Activated T-cell treated with anti-CD3 and anti-CD28 coated beads, Interleukin-2, amount 50 U/mL, for 72 hours (primary cell): ENCODE data around the gene VPS37C. TPM values are rescaled to one million over a fixed set of nuclear protein-coding genes. Genes with fewer than 3 reads are reported as not detected.
A peak's percentile ranks its signal among the peaks of the same experiment; 100 is the strongest.
"Not testable (repeated sequence)": the region's sequence is repeated elsewhere in the genome, so short reads cannot be mapped to it uniquely, and the experiment has no call there.

Experiments
- ATAC-seq, 2 donors: fragments of 150-1000 bp; cut with Tn5 transposase; replicated peaks in 1 of 2; 2 replicates each; pipeline ENCODE4 v1.10.0; 2021; ENCODE audit warnings: moderate library complexity in 2 of 2, mild to moderate bottlenecking in 1 of 2
- DNase-seq, 2 donors: peaks; one replicate each; pipeline ENCODE4 v3.0.0; 2021 to 2022; ENCODE audit warnings: mixed read lengths in 1 of 2
- H3K27ac Mint-ChIP-seq: one replicate; pipeline ENCODE4 v1.8.0; 2022; ENCODE audit warnings: mild to moderate bottlenecking, moderate library complexity, mixed read lengths
- H3K27me3 Mint-ChIP-seq: one replicate; pipeline ENCODE4 v1.8.0; 2022; ENCODE audit warnings: low read depth, mixed read lengths
- H3K36me3 Mint-ChIP-seq, 2 donors: one replicate each; pipeline ENCODE4 v1.8.0; 2022; ENCODE audit warnings: mixed read lengths in 2 of 2, mild to moderate bottlenecking in 1 of 2; ENCODE audit not compliant: insufficient read depth in 2 of 2
- H3K4me1 Mint-ChIP-seq: one replicate; pipeline ENCODE4 v1.8.0; 2022; ENCODE audit warnings: low read depth, mixed read lengths
- H3K4me3 Mint-ChIP-seq, 2 donors: one replicate each; pipeline ENCODE4 v1.8.0; 2022; ENCODE audit warnings: mild to moderate bottlenecking in 2 of 2, mixed read lengths in 2 of 2, moderate library complexity in 2 of 2
- H3K9me3 Mint-ChIP-seq, 2 donors: one replicate each; pipeline ENCODE4 v1.8.0; 2022; ENCODE audit warnings: mixed read lengths in 2 of 2
- total RNA-seq, 2 donors: library from RNA; stranded (reverse); gene quantifications; one replicate each; pipeline ENCODE4 v1.2.3, GENCODE V29; 2022

Gene VPS37C
- 10 to 100 TPM; 13.0 to 14.9 TPM for total RNA-seq

GRCh38 chr11:61161190-61162091 lies at the start of gene VPS37C:
Gene VPS37C, minus strand, starts transcription at chr11:61161426. Its CDS starts 22,597 bp downstream, at chr11:61138829.
- Mint-ChIP-seq H3K4me1 (peaks cover 71% of the 10 kb centered on the region), H3K9me3 (peaks cover 2% of the 10 kb centered on the region in 2 donors)
- peak; percentile 84 to 86 for ATAC-seq

DNA sequence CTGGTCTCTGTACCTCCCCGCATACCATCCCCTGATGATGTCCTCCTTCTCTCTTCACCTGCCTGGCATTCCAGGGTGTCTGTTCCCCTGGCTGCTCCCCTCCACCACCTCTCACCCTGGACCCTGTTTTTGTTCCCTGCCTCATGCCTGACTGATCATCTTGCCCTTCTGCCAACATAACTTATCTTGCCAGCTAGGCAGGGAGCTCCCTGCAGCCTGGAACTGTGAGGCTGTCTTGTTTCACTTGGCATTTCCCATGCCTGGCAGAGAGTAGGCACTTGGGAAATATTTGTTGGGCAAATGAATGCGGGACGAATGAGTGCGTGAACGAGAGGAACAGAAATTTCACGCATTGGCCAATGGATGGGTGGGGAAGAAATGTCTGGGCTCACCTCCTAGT lies 49.4 kb upstream of the VPS37C start:
- H3K4me1 Mint-ChIP-seq, H3K36me3 Mint-ChIP-seq, H3K27me3 Mint-ChIP-seq, ATAC-seq, H3K9me3 Mint-ChIP-seq, DNase-seq, H3K4me3 Mint-ChIP-seq, H3K27ac Mint-ChIP-seq: not testable (repeated sequence)

More at GRCh38 chr11:61161190-61162091, at the start of gene VPS37C:
- peak; percentile 93 to 98 for DNase-seq
- Mint-ChIP-seq H3K36me3 (peaks cover 2 to 3% of the 10 kb centered on the region in 2 donors), H3K27me3 (no peaks in the 10 kb centered on the region), H3K27ac (peak within 1 kb of the TSS; percentile 97), H3K4me3 (peak within 1 kb of the TSS; percentile 89 to 90)

DNA sequence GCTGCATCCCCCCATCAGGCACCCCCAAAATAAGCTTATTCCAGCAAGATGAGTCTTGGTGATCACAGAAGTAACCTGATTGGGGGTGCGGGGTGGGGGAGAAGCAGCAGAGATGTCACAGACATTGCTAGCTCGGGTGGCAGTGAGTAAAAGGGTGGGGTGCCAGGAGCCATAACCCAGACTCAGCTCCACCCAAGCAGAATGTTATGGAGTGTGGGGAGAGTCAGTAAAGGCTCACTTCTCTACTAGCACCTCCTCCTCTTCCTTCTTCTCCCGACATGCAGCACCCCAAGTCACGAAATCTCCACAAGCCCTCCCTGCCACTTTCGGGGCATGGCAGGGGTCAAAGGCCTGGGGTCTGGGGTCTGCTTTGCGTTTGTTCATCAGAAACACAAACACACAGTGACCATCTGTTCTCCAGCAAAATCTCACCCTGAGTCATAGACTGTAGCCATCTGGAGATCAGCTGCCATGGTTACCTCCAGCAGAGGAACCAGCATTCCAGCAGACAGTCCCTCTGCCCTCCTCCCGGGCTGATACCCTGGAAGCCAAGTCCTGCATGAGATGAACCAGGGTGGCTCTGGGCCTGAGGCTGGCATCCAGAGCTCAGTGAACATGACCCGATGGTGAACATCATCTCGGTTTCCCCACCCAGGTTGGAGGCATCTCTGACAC lies 46.5 kb upstream of the VPS37C start:
- H3K27ac Mint-ChIP-seq, H3K4me1 Mint-ChIP-seq, H3K9me3 Mint-ChIP-seq, H3K4me3 Mint-ChIP-seq, ATAC-seq, DNase-seq, H3K36me3 Mint-ChIP-seq: not testable (repeated sequence)
- peaks cover 20% of the 10 kb centered on the region for H3K27me3 Mint-ChIP-seq

DNA sequence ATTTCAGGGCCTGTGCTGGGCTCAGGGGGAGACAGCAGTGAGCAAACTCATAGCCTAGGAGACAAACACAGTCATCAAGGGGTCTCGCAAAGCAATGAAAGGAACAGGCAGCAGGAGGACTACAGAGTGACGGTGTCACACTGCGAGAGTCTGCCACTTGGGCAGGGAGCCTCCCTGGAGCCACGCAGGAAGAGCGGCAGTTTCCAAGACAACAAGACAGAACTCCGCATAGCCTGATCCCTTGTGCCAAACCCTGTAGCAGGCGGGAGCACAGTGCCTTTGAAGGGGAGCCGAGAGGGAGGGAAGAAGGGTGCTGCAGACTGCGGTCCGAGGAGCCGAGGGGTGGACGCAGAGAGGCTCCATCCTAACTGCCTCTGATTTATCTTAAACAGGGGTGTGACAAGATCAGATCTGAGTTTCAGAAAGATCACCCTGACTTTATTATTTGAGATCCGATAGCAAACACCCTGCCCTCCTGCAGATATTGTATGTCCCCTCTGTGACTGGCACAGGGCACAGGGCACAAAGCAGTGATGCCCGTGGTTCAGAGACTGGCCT lies 43.4 kb upstream of the VPS37C start:
- not testable (repeated sequence) for H3K9me3 Mint-ChIP-seq, H3K27ac Mint-ChIP-seq, ATAC-seq, DNase-seq, H3K4me1 Mint-ChIP-seq, H3K4me3 Mint-ChIP-seq, H3K36me3 Mint-ChIP-seq
- H3K27me3 Mint-ChIP-seq, result peaks cover 22% of the 10 kb centered on the region

DNA sequence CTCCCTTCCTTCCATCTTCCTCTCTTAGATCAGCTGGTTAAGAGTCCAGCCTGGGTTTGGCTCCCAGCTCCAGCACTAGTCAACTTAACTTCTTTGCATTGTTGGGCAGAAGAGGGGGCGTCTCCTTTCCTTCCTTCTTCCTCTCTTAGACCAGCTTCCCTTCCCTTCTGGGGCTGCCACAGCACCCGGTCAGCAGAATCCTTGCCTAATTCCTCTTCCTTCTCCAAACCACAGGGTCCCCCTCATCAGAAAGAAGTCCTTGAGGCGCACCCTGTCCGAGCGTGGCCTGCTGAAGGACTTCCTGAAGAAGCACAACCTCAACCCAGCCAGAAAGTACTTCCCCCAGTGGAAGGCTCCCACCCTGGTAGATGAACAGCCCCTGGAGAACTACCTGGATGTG lies 42.6 kb upstream of the VPS37C start:
- not testable (repeated sequence) for H3K27ac Mint-ChIP-seq, H3K36me3 Mint-ChIP-seq, H3K9me3 Mint-ChIP-seq, H3K4me3 Mint-ChIP-seq, ATAC-seq, DNase-seq, H3K4me1 Mint-ChIP-seq
- H3K27me3 Mint-ChIP-seq, result peaks cover 22% of the 10 kb centered on the region

- H3K4me1 Mint-ChIP-seq, H3K36me3 Mint-ChIP-seq, ATAC-seq, H3K4me3 Mint-ChIP-seq, DNase-seq, H3K27ac Mint-ChIP-seq, H3K9me3 Mint-ChIP-seq: not testable (repeated sequence)
- peaks cover 22% of the 10 kb centered on the region for H3K27me3 Mint-ChIP-seq
Observed at GRCh38 chr11:61202950-61203746, 41.9 kb upstream of the VPS37C start, which contains the start of gene PGA3. Gene PGA3, plus strand, starts transcription at chr11:61203515. Its CDS starts 50 bp downstream, at chr11:61203565.

DNA sequence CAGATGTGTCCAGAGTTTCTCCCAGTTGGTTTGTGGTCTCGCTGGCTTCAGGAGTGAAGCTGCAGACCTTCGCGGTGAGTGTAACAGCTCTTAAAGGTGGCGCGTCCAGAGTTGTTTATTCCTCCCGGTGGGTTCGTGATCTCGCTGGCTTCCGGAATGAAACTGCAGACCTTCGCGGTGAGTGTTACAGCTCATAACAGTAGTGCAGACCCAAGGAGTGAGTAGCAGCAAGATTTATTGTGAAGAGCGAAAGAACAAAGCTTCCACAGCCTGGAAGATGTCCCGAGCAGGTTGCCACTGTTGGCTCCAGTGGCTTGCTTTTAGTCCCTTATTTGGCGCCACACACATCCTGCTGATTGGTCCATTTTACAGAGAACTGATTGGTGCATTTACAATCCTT lies 40.2 kb upstream of the VPS37C start:
- ATAC-seq, result no peak
- no peak overlapping the region for H3K4me3 Mint-ChIP-seq
- H3K4me1 Mint-ChIP-seq, result no peaks in the 10 kb centered on the region
- no peak overlapping the region for H3K27ac Mint-ChIP-seq
- no peaks in the 10 kb centered on the region for H3K9me3 Mint-ChIP-seq
- H3K36me3 Mint-ChIP-seq, result no peaks in the 10 kb centered on the region
- DNase-seq, result no peak
- H3K27me3 Mint-ChIP-seq, result peaks cover 22% of the 10 kb centered on the region

DNA sequence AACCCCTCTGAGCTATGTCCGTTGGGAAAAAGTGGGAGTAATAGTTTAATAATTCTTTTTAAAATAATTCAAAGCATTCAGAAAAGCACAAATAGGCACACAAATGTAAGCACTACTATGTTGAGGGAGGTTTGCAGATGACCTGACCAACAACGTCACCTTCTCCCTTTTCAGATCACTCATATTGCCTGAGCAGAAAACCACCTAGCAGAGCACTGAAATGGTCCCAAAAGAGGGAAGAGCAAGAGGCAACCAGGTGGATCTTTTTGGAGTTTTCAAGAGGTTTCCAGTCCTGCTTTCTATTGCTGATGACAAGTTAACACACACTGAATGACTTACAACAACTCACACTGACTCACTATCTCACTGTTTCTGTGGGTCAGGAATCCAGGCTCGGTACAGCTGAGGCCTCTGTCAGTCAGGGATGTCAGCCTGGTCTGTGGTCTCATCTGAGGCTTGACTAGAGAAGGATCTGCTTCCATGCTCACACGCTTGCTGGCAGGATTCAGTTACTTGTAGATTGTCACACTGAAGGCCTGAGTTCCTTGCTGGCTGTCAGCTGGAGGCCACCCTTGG lies 37.8 kb upstream of the VPS37C start:
- ATAC-seq (no peak), DNase-seq (no peak)
- H3K4me1 Mint-ChIP-seq, result no peaks in the 10 kb centered on the region
- no peaks in the 10 kb centered on the region for H3K36me3 Mint-ChIP-seq
- no peak overlapping the region for H3K4me3 Mint-ChIP-seq
- no peak overlapping the region for H3K27ac Mint-ChIP-seq
- H3K27me3 Mint-ChIP-seq, result peaks cover 26% of the 10 kb centered on the region
- no peaks in the 10 kb centered on the region for H3K9me3 Mint-ChIP-seq

GRCh38 chr11:61198361-61198760 lies 37.1 kb upstream of the VPS37C start:
- Mint-ChIP-seq H3K36me3 (no peaks in the 10 kb centered on the region), H3K4me1 (no peaks in the 10 kb centered on the region), H3K27ac (no peak overlapping the region), H3K4me3 (no peak overlapping the region), H3K27me3 (peaks cover 22% of the 10 kb centered on the region), H3K9me3 (no peaks in the 10 kb centered on the region)
- ATAC-seq (no peak), DNase-seq (no peak)

GRCh38 chr11:61195719-61196118 lies 34.5 kb upstream of the VPS37C start:
- no peaks in the 10 kb centered on the region for H3K9me3 Mint-ChIP-seq
- H3K4me1 Mint-ChIP-seq, result no peaks in the 10 kb centered on the region
- H3K27me3 Mint-ChIP-seq, result peaks cover 22% of the 10 kb centered on the region
- no peak overlapping the region for H3K4me3 Mint-ChIP-seq
- DNase-seq, result no peak
- H3K36me3 Mint-ChIP-seq, result no peaks in the 10 kb centered on the region
- H3K27ac Mint-ChIP-seq, result no peak overlapping the region
- ATAC-seq, result no peak

DNA sequence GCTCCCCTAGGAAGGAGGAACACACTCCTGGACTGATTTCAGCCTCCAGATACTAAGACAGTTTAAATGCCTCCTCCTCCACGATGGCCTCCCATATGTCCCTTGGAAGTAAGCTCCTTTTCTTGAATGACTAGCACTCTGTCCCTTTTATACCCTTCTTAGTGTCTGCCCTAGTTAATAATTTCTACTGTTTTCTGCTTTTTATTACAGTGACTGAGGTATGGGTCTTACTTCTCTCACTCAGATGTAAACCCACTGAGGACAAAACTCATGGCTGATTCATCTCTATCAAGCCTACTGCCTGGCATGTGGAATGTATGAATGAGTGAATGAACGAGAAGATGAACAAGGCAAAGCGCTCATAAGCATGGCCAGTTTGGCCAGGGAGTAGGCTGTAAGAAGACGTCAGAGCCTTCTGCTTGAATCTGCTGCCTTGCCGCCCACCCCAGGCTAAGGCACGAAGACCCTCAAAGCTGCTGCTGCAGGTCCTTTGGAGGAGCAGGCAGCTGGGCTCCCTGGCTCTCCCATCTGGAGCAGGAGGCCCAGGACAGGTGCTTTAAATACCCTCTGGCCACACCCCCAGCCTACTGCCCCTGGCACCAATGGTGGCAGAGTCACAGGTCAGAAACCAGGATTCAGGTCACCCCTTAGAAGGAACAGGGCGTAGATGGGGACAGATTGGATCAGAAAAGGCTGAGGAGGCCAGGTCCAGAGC lies 33.9 kb upstream of the VPS37C start:
- Mint-ChIP-seq H3K4me1 (no peaks in the 10 kb centered on the region), H3K27ac (no peak overlapping the region), H3K9me3 (no peaks in the 10 kb centered on the region), H3K27me3 (peaks cover 22% of the 10 kb centered on the region), H3K36me3 (no peaks in the 10 kb centered on the region), H3K4me3 (no peak overlapping the region)
- DNase-seq (no peak), ATAC-seq (no peak)

DNA sequence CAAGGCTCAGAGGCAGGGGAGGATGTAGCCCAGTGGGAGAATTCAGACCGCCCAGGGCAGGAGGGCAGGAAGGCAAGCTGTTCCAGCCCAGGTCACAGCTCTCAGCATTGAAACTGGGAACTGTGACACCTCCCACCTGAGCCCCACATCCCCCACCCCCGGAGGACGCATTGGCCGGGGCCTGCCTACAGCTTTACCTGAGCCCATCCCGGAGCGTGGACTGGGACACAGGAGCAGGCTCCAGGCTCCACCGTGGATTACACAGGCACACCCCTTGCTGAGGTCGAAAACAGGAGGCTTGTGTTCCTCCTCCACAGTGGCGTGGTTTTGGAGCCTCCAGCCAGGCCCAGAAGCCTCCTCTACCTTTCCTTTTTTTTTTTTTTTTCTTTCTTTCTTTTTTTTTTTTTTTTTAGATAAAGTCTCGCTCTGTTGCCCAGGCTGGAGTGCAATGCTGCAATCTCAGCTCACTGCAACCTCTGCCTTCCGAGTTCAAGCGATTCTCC lies 33.0 kb upstream of the VPS37C start:
- Mint-ChIP-seq H3K4me3 (no peak overlapping the region), H3K36me3 (no peaks in the 10 kb centered on the region), H3K9me3 (no peaks in the 10 kb centered on the region), H3K4me1 (no peaks in the 10 kb centered on the region), H3K27me3 (peaks cover 28% of the 10 kb centered on the region), H3K27ac (no peak overlapping the region)
- ATAC-seq (no peak), DNase-seq (no peak)
